Gastroesophageal sphincter (tissue), 4 donors: Measurements from ENCODE around the gene TRIM67. TPM values are rescaled to one million over a fixed set of nuclear protein-coding genes. Genes with fewer than 3 reads are reported as not detected.

Source experiments
- ATAC-seq: fragments of 150-250 bp; one replicate; pipeline ENCODE4 v1.9.1; 2016; ENCODE audit warnings: mild to moderate bottlenecking, moderate library complexity
- H3K27ac ChIP-seq, 4 donors: fragments of 200-600 bp; sonication (generic) in 3 of 4; 1 replicate in 3 of 4; 2 replicates in 1 of 4; pipeline ENCODE4 v1.5.1; 2016 to 2019
- H3K27me3 ChIP-seq: fragments of 200-600 bp; sonication (generic); one replicate; pipeline ENCODE4 v1.5.1; 2019
- H3K36me3 ChIP-seq, 2 donors: fragments of 200-600 bp; sonication (generic); one replicate each; pipeline ENCODE4 v1.5.1; 2019; ENCODE audit warnings: control low read depth in 1 of 2
- H3K4me1 ChIP-seq, 3 donors: fragments of 200-600 bp; sonication (generic); 1 replicate in 2 of 3; 2 replicates in 1 of 3; pipeline ENCODE4 v1.5.1; 2016 to 2019; ENCODE audit warnings: control low read depth in 2 of 3
- H3K4me3 ChIP-seq, 2 donors: fragments of 200-600 bp; sonication (generic); one replicate each; pipeline ENCODE4 v1.5.1; 2019; ENCODE audit warnings: mild to moderate bottlenecking in 1 of 2, moderate library complexity in 1 of 2
- H3K9me3 ChIP-seq, 3 donors: fragments of 200-600 bp; sonication (generic); one replicate each; pipeline ENCODE4 v1.5.1; 2017 to 2019; ENCODE audit warnings: control low read depth in 2 of 3
- CTCF ChIP-seq, 4 experiments: fragments of 200-600 bp in 2 of 4; fragments of 450-650 bp in 2 of 4; sonication (generic) in 1 of 4; IDR thresholded peaks; one replicate each; pipeline ENCODE4 v1.5.1; 2017 to 2019; ENCODE audit warnings: antibody characterized with exemption in 4 of 4, mild to moderate bottlenecking in 2 of 4, moderate library complexity in 2 of 4
- EP300 ChIP-seq: sonication (generic); formaldehyde crosslinking; IDR thresholded peaks from one replicate; pipeline ENCODE4 v1.6.1; 2017; ENCODE audit warnings: antibody characterized with exemption, mild to moderate bottlenecking
- POLR2A ChIP-seq, 2 donors: fragments of 450-650 bp; IDR thresholded peaks; one replicate each; pipeline ENCODE4 v1.6.1; 2017; ENCODE audit warnings: antibody characterized with exemption in 2 of 2, mild to moderate bottlenecking in 2 of 2, moderate library complexity in 1 of 2
- POLR2AphosphoS5 ChIP-seq: sonication (generic); formaldehyde crosslinking; IDR thresholded peaks from one replicate; pipeline ENCODE4 v1.6.1; 2017; ENCODE audit warnings: antibody characterized with exemption
- WGBS, 2 donors: methylation state at CpG; one replicate each; pipeline ENCODE4 v1.1.5; 2018; ENCODE audit warnings: low coverage in 1 of 2; 5-methylcytosine and 5-hydroxymethylcytosine counted together
- total RNA-seq, 4 donors: library from RNA; depleted of rRNA; stranded (reverse); fragments of >200 nt; gene quantifications; one replicate each; pipeline ENCODE4 v1.1.0, GENCODE V29; 2016

TRIM67 gene
- total RNA-seq, 4 donors from 2014 or later, result 0.04 to 0.13 TPM; not detected in 2

GRCh38 chr1:231182317-231182716 is 20.5 kb downstream of the TRIM67 start:
- H3K9me3 ChIP-seq, result peaks cover 0 to 18% (median 0%) of the 10 kb centered on the region in 3 donors
- H3K4me1 ChIP-seq, result no peaks in the 10 kb centered on the region
- no peaks in the 10 kb centered on the region for H3K36me3 ChIP-seq
- ATAC-seq, result no peak
- no peak overlapping the region for H3K4me3 ChIP-seq
- TF ChIP-seq CTCF (IDR thresholded peaks at IDR 0.05) (no peak), POLR2AphosphoS5 (no peak), POLR2A (IDR thresholded peaks at IDR 0.05) (no peak), EP300 (no peak)
- 72 to 82% methylated on average over 5 to 6 of the region's 6 CpGs for WGBS, 2 donors
- H3K27me3 ChIP-seq, result peaks cover 87% of the 10 kb centered on the region
- H3K27ac ChIP-seq, result no peak overlapping the region

GRCh38 chr1:231183639-231184590 is 22.1 kb downstream of the TRIM67 start:
- Histone ChIP-seq H3K27me3 (peaks cover 96% of the 10 kb centered on the region), H3K4me3 (no peak overlapping the region), H3K36me3 (no peaks in the 10 kb centered on the region), H3K4me1 (no peaks in the 10 kb centered on the region), H3K27ac (no peak overlapping the region), H3K9me3 (peaks cover 0 to 10% (median 0%) of the 10 kb centered on the region in 3 donors)
- no peak for ATAC-seq
- WGBS, 2 donors, result 32 to 88% methylated on average over 5 to 10 of the region's 13 CpGs
- TF ChIP-seq EP300 (no peak), POLR2AphosphoS5 (no peak), POLR2A (IDR thresholded peaks at IDR 0.05) (no peak), CTCF (IDR thresholded peaks at IDR 0.05) (no peak)

- no peak for TF ChIP-seq POLR2AphosphoS5
- no peak for TF ChIP-seq EP300
- TF ChIP-seq POLR2A (IDR thresholded peaks at IDR 0.05), result no peak
- TF ChIP-seq CTCF (IDR thresholded peaks at IDR 0.05), result no peak
- Histone ChIP-seq H3K27me3 (peaks cover 92% of the 10 kb centered on the region), H3K9me3 (peaks cover 0 to 6% (median 1%) of the 10 kb centered on the region in 3 donors), H3K4me3 (no peak overlapping the region), H3K4me1 (no peaks in the 10 kb centered on the region), H3K36me3 (no peaks in the 10 kb centered on the region), H3K27ac (no peak overlapping the region)
- no peak for ATAC-seq
- WGBS, 2 donors, result 100% methylated on average over 1 of the region's 6 CpGs; no CpG with 5 or more reads in 1 of the 2 donors
These were observed 23.0 kb downstream of the TRIM67 start for GRCh38 chr1:231184891-231185290.

- Histone ChIP-seq H3K36me3 (no peaks in the 10 kb centered on the region), H3K4me1 (no peaks in the 10 kb centered on the region)
- 73 to 100% methylated on average over 2 of the region's 11 CpGs for WGBS, 2 donors
These were observed 23.5 kb downstream of the TRIM67 start for GRCh38 chr1:231185391-231185790.

More at GRCh38 chr1:231185391-231185790, 23.5 kb downstream of the TRIM67 start:
- Histone ChIP-seq H3K27ac (no peak overlapping the region), H3K27me3 (peaks cover 92% of the 10 kb centered on the region), H3K9me3 (peaks cover 0 to 11% (median 1%) of the 10 kb centered on the region in 3 donors), H3K4me3 (no peak overlapping the region)
- no peak for ATAC-seq
- TF ChIP-seq CTCF (IDR thresholded peaks at IDR 0.05) (no peak), POLR2A (IDR thresholded peaks at IDR 0.05) (no peak)
